SU-DHL-6 (cell line): ENCODE results near the gene KIF13A.

Experiments
- CTCF ChIP-seq: fragments of 200-600 bp; sonication (generic); IDR thresholded peaks from one replicate; pipeline ENCODE4 v1.5.1; 2017; ENCODE audit warnings: antibody characterized with exemption, mild to moderate bottlenecking, low read length, moderate library complexity; ENCODE audit not compliant: insufficient read depth, poor library complexity, severe bottlenecking
- EZH2phosphoT487 ChIP-seq: fragments of 200-600 bp; sonication (generic), shearing (Covaris generic); conservative IDR thresholded peaks from 2 replicates; pipeline ENCODE4 v1.6.1; 2018; ENCODE audit warnings: mild to moderate bottlenecking, antibody characterized with exemption, low read length, moderate library complexity, mixed read lengths

- no peak for TF ChIP-seq CTCF
- TF ChIP-seq EZH2phosphoT487 = no peak
Observed at GRCh38 chr6:17842014-17842776, 145.2 kb downstream of the KIF13A start.
